Measurements from ENCODE around the gene NADSYN1. TPM values are rescaled to one million over a fixed set of nuclear protein-coding genes. Genes with fewer than 3 reads are reported as not detected.

Gene NADSYN1
- total RNA-seq, 1 experiment from 2014 or later: 58.2 TPM

- H3K9me3 ChIP-seq (ENCODE audit: control insufficient read depth in 1 of 2, insufficient read depth in 1 of 2, low read depth in 1 of 2, low read length in 2 of 2): peaks cover 0 to 4% of the 10 kb centered on the region in 2 experiments; a peak in 1 of 4 replicates
- CTCF ChIA-PET: no interaction called here
- H2AFZ ChIP-seq (ENCODE audit: low read depth, low read length, poor library complexity, severe bottlenecking): no peak overlapping the region
- intact Hi-C loops (cut with micrococcal nuclease): no loop called here
- POLR2A ChIA-PET: no interaction called here
- no peaks in the 10 kb centered on the region for H3K9me2 ChIP-seq (ENCODE audit: insufficient read depth)
- ATAC-seq (no peak), DNase-seq (ENCODE audit: low read depth, low spot score) (no peak)
- H3K9ac ChIP-seq (ENCODE audit: low read length): no peak overlapping the region
- RAD21 ChIA-PET (ENCODE audit: low non-redundant PET in 1 of 2, low total read pairs in 2 of 2, uncharacterized antibody in 2 of 2, unreplicated experiment in 2 of 2): no interaction called here
- peaks cover 10 to 28% of the 10 kb centered on the region in 2 experiments; a peak in 3 of 4 replicates for H3K4me1 ChIP-seq (ENCODE audit: control insufficient read depth in 1 of 2, insufficient read depth in 2 of 2, low read length in 2 of 2)
- H3K27me3 ChIP-seq (ENCODE audit: insufficient read depth, low read length): no peaks in the 10 kb centered on the region
- H3K4me3 ChIP-seq (replicated peaks in 1 of 2; ENCODE audit: low read depth in 1 of 2, low read length in 2 of 2): no peak overlapping the region
- peaks cover 15 to 29% of the 10 kb centered on the region in 2 experiments for H3K36me3 ChIP-seq (ENCODE audit: control insufficient read depth in 1 of 2, insufficient read depth in 2 of 2, low read length in 2 of 2)
- no peak overlapping the region for H3K27ac ChIP-seq (ENCODE audit: low read depth, low read length)
- peaks cover 3% of the 10 kb centered on the region; the same call in 1 of the 2 replicates for H4K20me1 ChIP-seq (ENCODE audit: insufficient read depth)
- H3K4me2 ChIP-seq (ENCODE audit: low read length): no peak overlapping the region
- no TSS peak for BruUV-seq (replicated peaks)
- H3K79me2 ChIP-seq (ENCODE audit: insufficient read depth, low read length): peaks cover 50% of the 10 kb centered on the region
- TF ChIP-seq MAX (IDR thresholded peaks at IDR 0.05) (no peak), EZH2 (IDR thresholded peaks at IDR 0.05) (no peak), ZNF274 (IDR thresholded peaks at IDR 0.05; ENCODE audit: low read depth, low read length) (no peak), SIN3A (IDR thresholded peaks at IDR 0.05; ENCODE audit: low read depth) (no peak), ATF3 (IDR thresholded peaks at IDR 0.05) (no peak), REST (IDR thresholded peaks at IDR 0.05; ENCODE audit: low read depth) (no peak), SP1 (IDR thresholded peaks at IDR 0.05; ENCODE audit: low read depth) (no peak), FOSL1 (IDR thresholded peaks at IDR 0.05; ENCODE audit: low read depth) (no peak), CEBPB (IDR thresholded peaks at IDR 0.05; ENCODE audit: low read depth) (no peak), EGR1 (IDR thresholded peaks at IDR 0.05; ENCODE audit: low read depth) (no peak), SRF (IDR thresholded peaks at IDR 0.05; ENCODE audit: low read depth) (no peak), POLR2A (IDR thresholded peaks at IDR 0.05; ENCODE audit: borderline replicate concordance, extremely low read depth, insufficient read depth, insufficient read length) (no peak), POLR2AphosphoS5 (IDR thresholded peaks at IDR 0.05; ENCODE audit: low read depth, low read length) (no peak), TCF7L2 (IDR thresholded peaks at IDR 0.05; ENCODE audit: borderline replicate concordance, extremely low read depth, insufficient read depth, insufficient read length) (no peak), EZH2phosphoT487 (IDR thresholded peaks at IDR 0.05; ENCODE audit: borderline replicate concordance) (no peak)
Observed at GRCh38 chr11:71450939-71451338, 2.1 kb upstream of the NADSYN1 start.

All from HCT116 (cell line).